ENCODE data around the gene SOAT1. TPM values are rescaled to one million over a fixed set of nuclear protein-coding genes. Genes with fewer than 3 reads are reported as not detected.

The SOAT1 gene
- total RNA-seq, 1 experiment from 2014 or later: 7.5 TPM

DNA sequence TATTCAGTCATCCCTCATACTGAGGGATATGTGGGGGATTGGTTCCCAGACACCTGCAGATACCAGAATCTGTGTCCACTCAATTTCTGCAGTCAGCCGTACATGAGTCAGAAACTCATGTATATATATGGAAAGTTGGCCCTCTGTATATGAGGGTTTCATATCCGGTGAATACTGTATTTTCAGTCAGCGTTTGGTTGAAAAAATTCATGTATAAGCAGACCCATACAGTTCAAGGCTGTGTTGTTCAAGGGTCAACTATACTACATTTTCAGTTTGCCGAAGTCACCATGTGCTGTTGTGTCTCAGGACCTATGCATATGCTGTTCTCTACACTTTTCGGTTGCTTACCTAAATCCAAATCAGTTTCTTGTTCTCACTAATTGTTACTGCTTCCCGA lies 82.6 kb downstream of the SOAT1 start:
- Mint-ChIP-seq H3K4me3 (no peak overlapping the region), H3K9me3 (no peaks in the 10 kb centered on the region), H3K27me3 (ENCODE audit: low read depth) (no peaks in the 10 kb centered on the region), H3K4me1 (no peaks in the 10 kb centered on the region), H3K27ac (no peak overlapping the region; a peak in 1 of 7 replicates), H3K36me3 (ENCODE audit: insufficient read depth in 1 of 3, low read depth in 3 of 3) (no peaks in the 10 kb centered on the region)
- Histone ChIP-seq H3K14ac (ENCODE audit: insufficient read depth, low read length) (no peak overlapping the region), H2BK5ac (ENCODE audit: insufficient read length, low read length) (no peak overlapping the region), H4K91ac (ENCODE audit: insufficient read length, low read depth, low read length) (no peak overlapping the region), H2AFZ (ENCODE audit: low read length) (no peak overlapping the region), H3T11ph (ENCODE audit: low read length) (no peak overlapping the region), H3K9me3 (ENCODE audit: control insufficient read depth, low read depth, low read length) (no peaks in the 10 kb centered on the region), H2BK12ac (ENCODE audit: insufficient read length, low read depth, low read length) (no peak overlapping the region), H2BK15ac (ENCODE audit: low read depth, low read length) (no peak overlapping the region), H3K4me2 (ENCODE audit: insufficient read depth, insufficient read length, low read length) (no peak overlapping the region), H3K4ac (ENCODE audit: low read depth, low read length) (no peak overlapping the region), H4K20me1 (ENCODE audit: control insufficient read depth, insufficient read depth, insufficient read length) (no peaks in the 10 kb centered on the region), H3K79me2 (ENCODE audit: insufficient read depth, low read length) (no peaks in the 10 kb centered on the region), H2BK120ac (ENCODE audit: low read depth, low read length, poor library complexity, severe bottlenecking) (no peak overlapping the region), H3K9ac (ENCODE audit: extremely low read depth, insufficient read length, low read length) (no peak overlapping the region), H2BK20ac (ENCODE audit: low read depth, low read length, poor library complexity, severe bottlenecking) (no peak overlapping the region), H3K56ac (ENCODE audit: insufficient read length, low read depth, low read length) (no peak overlapping the region), H3K18ac (ENCODE audit: insufficient read length, low read depth, low read length) (no peak overlapping the region), H3K23ac (ENCODE audit: insufficient read length, low read depth, low read length) (no peak overlapping the region), H3K4me1 (ENCODE audit: insufficient read depth, low read length) (no peaks in the 10 kb centered on the region), H3K27me3 (ENCODE audit: insufficient read depth, low read length) (no peaks in the 10 kb centered on the region), H3K23me2 (ENCODE audit: insufficient read length, low read depth, low read length, poor library complexity, severe bottlenecking) (no peaks in the 10 kb centered on the region), H2AK5ac (ENCODE audit: insufficient read length, low read length) (no peak overlapping the region), H4K8ac (replicated peaks; ENCODE audit: insufficient read length, low read depth, low read length) (no peak overlapping the region), H4K5ac (ENCODE audit: insufficient read length, low read depth, low read length) (no peak overlapping the region), H3K79me1 (ENCODE audit: insufficient read depth, low read depth, low read length, poor library complexity, severe bottlenecking) (no peaks in the 10 kb centered on the region), H3K27ac (ENCODE audit: insufficient read length, low read depth, low read length) (no peak overlapping the region)
- no CpG with 5 or more reads among the region's 6 CpGs for WGBS (ENCODE audit: extremely low coverage, insufficient read length, low lambda C conversion rate)
- TF ChIP-seq, protein P1, sequence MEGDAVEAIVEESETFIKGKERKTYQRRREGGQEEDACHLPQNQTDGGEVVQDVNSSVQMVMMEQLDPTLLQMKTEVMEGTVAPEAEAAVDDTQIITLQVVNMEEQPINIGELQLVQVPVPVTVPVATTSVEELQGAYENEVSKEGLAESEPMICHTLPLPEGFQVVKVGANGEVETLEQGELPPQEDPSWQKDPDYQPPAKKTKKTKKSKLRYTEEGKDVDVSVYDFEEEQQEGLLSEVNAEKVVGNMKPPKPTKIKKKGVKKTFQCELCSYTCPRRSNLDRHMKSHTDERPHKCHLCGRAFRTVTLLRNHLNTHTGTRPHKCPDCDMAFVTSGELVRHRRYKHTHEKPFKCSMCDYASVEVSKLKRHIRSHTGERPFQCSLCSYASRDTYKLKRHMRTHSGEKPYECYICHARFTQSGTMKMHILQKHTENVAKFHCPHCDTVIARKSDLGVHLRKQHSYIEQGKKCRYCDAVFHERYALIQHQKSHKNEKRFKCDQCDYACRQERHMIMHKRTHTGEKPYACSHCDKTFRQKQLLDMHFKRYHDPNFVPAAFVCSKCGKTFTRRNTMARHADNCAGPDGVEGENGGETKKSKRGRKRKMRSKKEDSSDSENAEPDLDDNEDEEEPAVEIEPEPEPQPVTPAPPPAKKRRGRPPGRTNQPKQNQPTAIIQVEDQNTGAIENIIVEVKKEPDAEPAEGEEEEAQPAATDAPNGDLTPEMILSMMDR (conservative IDR thresholded peaks at IDR 0.05): no peak
- no peak for DNase-seq

Measured in H9 (cell line).